GM06990 (cell line): Measurements from ENCODE around the gene HUS1.

ENCODE experiments used
- DNase-seq: peaks from one replicate; pipeline ENCODE4 v3.0.0-alpha.2; 2011; ENCODE audit not compliant: insufficient read length; ENCODE audit errors: extremely low read depth
- H3K27me3 ChIP-seq: replicated peaks from 2 replicates; pipeline ENCODE4 v1.6.0; 2011; ENCODE audit warnings: low read length; ENCODE audit not compliant: control insufficient read depth, insufficient read depth
- H3K36me3 ChIP-seq: 2 replicates; pipeline ENCODE4 v1.5.1; 2011; ENCODE audit warnings: low read length; ENCODE audit not compliant: control insufficient read depth, insufficient read depth
- H3K4me3 ChIP-seq: replicated peaks from 2 replicates; pipeline ENCODE4 v1.5.1; 2011; ENCODE audit warnings: low read depth, mild to moderate bottlenecking, control low read depth, low read length
- TF ChIP-seq, protein P1 (sequence below): IDR thresholded peaks from 2 replicates; pipeline ENCODE4 v1.5.1; 2011; ENCODE audit warnings: low read length, control low read depth, mild to moderate bottlenecking, inconsistent platforms; ENCODE audit not compliant: insufficient read depth, poor library complexity, severe bottlenecking

Gene HUS1

GRCh38 chr7:47915616-47915976 lies 63.8 kb downstream of the HUS1 start:
- no peak overlapping the region for H3K4me3 ChIP-seq
- H3K36me3 ChIP-seq: no peaks in the 10 kb centered on the region
- TF ChIP-seq, protein P1, sequence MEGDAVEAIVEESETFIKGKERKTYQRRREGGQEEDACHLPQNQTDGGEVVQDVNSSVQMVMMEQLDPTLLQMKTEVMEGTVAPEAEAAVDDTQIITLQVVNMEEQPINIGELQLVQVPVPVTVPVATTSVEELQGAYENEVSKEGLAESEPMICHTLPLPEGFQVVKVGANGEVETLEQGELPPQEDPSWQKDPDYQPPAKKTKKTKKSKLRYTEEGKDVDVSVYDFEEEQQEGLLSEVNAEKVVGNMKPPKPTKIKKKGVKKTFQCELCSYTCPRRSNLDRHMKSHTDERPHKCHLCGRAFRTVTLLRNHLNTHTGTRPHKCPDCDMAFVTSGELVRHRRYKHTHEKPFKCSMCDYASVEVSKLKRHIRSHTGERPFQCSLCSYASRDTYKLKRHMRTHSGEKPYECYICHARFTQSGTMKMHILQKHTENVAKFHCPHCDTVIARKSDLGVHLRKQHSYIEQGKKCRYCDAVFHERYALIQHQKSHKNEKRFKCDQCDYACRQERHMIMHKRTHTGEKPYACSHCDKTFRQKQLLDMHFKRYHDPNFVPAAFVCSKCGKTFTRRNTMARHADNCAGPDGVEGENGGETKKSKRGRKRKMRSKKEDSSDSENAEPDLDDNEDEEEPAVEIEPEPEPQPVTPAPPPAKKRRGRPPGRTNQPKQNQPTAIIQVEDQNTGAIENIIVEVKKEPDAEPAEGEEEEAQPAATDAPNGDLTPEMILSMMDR: no peak
- DNase-seq: no peak
- H3K27me3 ChIP-seq: no peaks in the 10 kb centered on the region; the same call in none of the 2 replicates

GRCh38 chr7:47914717-47915615 lies 64.4 kb downstream of the HUS1 start:
- TF ChIP-seq, protein P1: no peak
- H3K4me3 ChIP-seq: no peak overlapping the region
- H3K36me3 ChIP-seq: no peaks in the 10 kb centered on the region
- DNase-seq: no peak
- no peaks in the 10 kb centered on the region; the same call in none of the 2 replicates for H3K27me3 ChIP-seq
